Fibroblast of lung (primary cell): Measurements from ENCODE around the gene AMBP. TPM values are rescaled to one million over a fixed set of nuclear protein-coding genes. Genes with fewer than 3 reads are reported as not detected.

ENCODE experiments used
- DNase-seq, 2 donors: peaks; one replicate each; pipeline versions ENCODE4 v3.0.0 to v3.0.0-alpha.2; 2010; ENCODE audit warnings: low read depth in 2 of 2
- H2AFZ ChIP-seq: 2 replicates; pipeline ENCODE4 v1.5.1; 2012; ENCODE audit warnings: low read length, control low read depth, inconsistent platforms
- H3K27ac ChIP-seq: 2 replicates; pipeline ENCODE4 v1.5.1; 2011; ENCODE audit warnings: low read length, control low read depth; ENCODE audit not compliant: insufficient read depth
- H3K27me3 ChIP-seq: 2 replicates; pipeline ENCODE4 v1.5.1; 2011; ENCODE audit warnings: mild to moderate bottlenecking, low read length; ENCODE audit not compliant: control insufficient read depth, insufficient read depth
- H3K36me3 ChIP-seq: 2 replicates; pipeline ENCODE4 v1.5.1; 2011; ENCODE audit warnings: low read length; ENCODE audit not compliant: control insufficient read depth, insufficient read depth
- H3K4me1 ChIP-seq: 2 replicates; pipeline ENCODE4 v1.5.1; 2011; ENCODE audit warnings: low read length; ENCODE audit not compliant: control insufficient read depth, insufficient read depth; ENCODE audit errors: extremely low read depth
- H3K4me2 ChIP-seq: 2 replicates; pipeline ENCODE4 v1.5.1; 2011; ENCODE audit warnings: low read length, control low read depth; ENCODE audit not compliant: insufficient read depth; ENCODE audit errors: extremely low read depth
- H3K4me3 ChIP-seq, 4 experiments: fragments of 200-600 bp in 1 of 4; sonication (generic) in 1 of 4; replicated peaks in 1 of 4; 2 replicates each; pipeline ENCODE4 v1.5.1; 2011 to 2016; ENCODE audit warnings: low read length in 4 of 4, low read depth in 3 of 4, mild to moderate bottlenecking in 3 of 4, control low read depth in 2 of 4, inconsistent platforms in 1 of 4, mixed read lengths in 1 of 4; ENCODE audit not compliant: insufficient read depth in 1 of 4; ENCODE audit errors: control extremely low read depth in 1 of 4
- H3K79me2 ChIP-seq: 2 replicates; pipeline ENCODE4 v1.5.1; 2012; ENCODE audit warnings: mild to moderate bottlenecking, low read length, inconsistent platforms; ENCODE audit not compliant: control insufficient read depth, insufficient read depth
- H3K9ac ChIP-seq: 2 replicates; pipeline ENCODE4 v1.5.1; 2011; ENCODE audit warnings: mild to moderate bottlenecking, low read length, control low read depth; ENCODE audit not compliant: insufficient read depth
- H3K9me3 ChIP-seq: 2 replicates; pipeline ENCODE4 v1.5.1; 2012; ENCODE audit warnings: low read depth, low read length; ENCODE audit not compliant: control insufficient read depth, insufficient read depth
- H4K20me1 ChIP-seq: 2 replicates; pipeline ENCODE4 v1.5.1; 2011; ENCODE audit warnings: low read length; ENCODE audit not compliant: control insufficient read depth, insufficient read depth; ENCODE audit errors: extremely low read depth
- EZH2 ChIP-seq: IDR thresholded peaks from 2 replicates; pipeline ENCODE4 v1.5.1; 2012; ENCODE audit warnings: low read length, control low read depth, mild to moderate bottlenecking; ENCODE audit errors: missing control alignments
- polyA plus RNA-seq, 2 donors: library from polyadenylated mRNA; depleted of rRNA in 1 of 2; stranded (reverse) in 1 of 2; unstranded in 1 of 2; fragments of >200 nt; gene quantifications; 2 replicates each; pipeline ENCODE4 v1.2.1, GENCODE V29; 2011 to 2012; ENCODE audit warnings: missing spikeins in 1 of 2
- total RNA-seq: library from RNA; depleted of rRNA; stranded (reverse); fragments of >200 nt; gene quantifications from 2 replicates; pipeline ENCODE4 v1.2.1, GENCODE V29; 2014
- TF ChIP-seq, protein P1 (sequence below), 2 donors: IDR thresholded peaks in 1 of 2; conservative IDR thresholded peaks in 1 of 2; 1 replicate in 1 of 2; 2 replicates in 1 of 2; pipeline ENCODE4 v1.5.1; 2011 to 2012; ENCODE audit warnings: low read length in 2 of 2, control low read depth in 1 of 2, inconsistent platforms in 1 of 2, low read depth in 1 of 2, mild to moderate bottlenecking in 1 of 2

AMBP gene
- total and polyA plus RNA-seq, 2 donors (not counting 1 experiment from before 2014, with no cell fraction given): 0.07 to 0.17 TPM

GRCh38 chr9:114125476-114126013 is 47.4 kb upstream of the AMBP start:
- Histone ChIP-seq H3K27me3 (peaks cover 15% of the 10 kb centered on the region), H3K4me3 (no peak overlapping the region), H3K9ac (no peak overlapping the region), H4K20me1 (no peaks in the 10 kb centered on the region), H3K36me3 (no peaks in the 10 kb centered on the region), H3K4me2 (no peak overlapping the region), H3K27ac (no peak overlapping the region), H3K9me3 (no peaks in the 10 kb centered on the region), H2AFZ (no peak overlapping the region), H3K79me2 (no peaks in the 10 kb centered on the region), H3K4me1 (no peaks in the 10 kb centered on the region)
- TF ChIP-seq EZH2: no peak
- TF ChIP-seq, protein P1, sequence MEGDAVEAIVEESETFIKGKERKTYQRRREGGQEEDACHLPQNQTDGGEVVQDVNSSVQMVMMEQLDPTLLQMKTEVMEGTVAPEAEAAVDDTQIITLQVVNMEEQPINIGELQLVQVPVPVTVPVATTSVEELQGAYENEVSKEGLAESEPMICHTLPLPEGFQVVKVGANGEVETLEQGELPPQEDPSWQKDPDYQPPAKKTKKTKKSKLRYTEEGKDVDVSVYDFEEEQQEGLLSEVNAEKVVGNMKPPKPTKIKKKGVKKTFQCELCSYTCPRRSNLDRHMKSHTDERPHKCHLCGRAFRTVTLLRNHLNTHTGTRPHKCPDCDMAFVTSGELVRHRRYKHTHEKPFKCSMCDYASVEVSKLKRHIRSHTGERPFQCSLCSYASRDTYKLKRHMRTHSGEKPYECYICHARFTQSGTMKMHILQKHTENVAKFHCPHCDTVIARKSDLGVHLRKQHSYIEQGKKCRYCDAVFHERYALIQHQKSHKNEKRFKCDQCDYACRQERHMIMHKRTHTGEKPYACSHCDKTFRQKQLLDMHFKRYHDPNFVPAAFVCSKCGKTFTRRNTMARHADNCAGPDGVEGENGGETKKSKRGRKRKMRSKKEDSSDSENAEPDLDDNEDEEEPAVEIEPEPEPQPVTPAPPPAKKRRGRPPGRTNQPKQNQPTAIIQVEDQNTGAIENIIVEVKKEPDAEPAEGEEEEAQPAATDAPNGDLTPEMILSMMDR (conservative IDR thresholded peaks at IDR 0.05 in 1 of 2, IDR thresholded peaks at IDR 0.05 in 1 of 2; ENCODE audit: low read depth in 1 of 2, low read length in 2 of 2): no peak
- DNase-seq: no peak

DNA sequence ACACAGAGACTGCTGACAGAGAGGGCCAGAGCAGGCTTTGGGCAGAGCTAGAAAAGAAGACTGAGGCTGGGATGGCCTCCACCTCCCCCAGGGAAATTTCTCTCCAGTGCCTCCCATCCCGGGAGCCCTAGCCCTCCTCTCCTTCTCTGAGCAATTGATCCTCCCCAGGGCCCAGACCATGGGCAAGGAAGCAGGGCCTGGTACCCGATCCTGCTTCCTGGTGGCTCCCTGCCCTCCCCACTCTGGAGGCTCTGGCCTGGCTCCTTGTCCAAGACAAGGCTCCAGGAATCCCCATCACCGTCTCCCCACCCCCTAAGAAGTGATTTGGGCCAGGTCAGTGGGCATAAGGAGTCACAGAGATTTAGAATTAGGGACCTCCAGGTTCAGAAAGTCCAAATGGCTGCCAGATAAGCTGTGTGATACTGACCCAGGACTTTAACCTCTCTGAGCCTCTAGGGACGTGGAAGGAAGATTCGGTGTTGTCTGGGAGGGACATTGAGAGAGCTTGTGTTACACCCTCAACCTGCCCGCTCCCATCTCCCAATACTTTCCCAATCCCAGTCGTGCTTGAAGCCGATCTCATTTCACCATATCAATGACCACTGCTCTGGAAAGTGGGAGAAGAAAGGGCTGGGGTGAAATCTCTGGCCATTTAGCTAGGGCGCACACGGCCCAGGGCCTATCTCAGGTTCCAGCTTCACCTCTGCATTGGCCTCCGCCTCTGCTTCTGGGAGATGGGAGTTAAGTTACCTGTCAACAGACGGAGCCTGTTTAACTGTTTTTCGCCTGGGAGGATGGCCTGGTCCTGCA is 46.8 kb upstream of the AMBP start:
- H3K4me3 ChIP-seq: no peak overlapping the region
- H3K36me3 ChIP-seq: no peaks in the 10 kb centered on the region
- no peak overlapping the region for H3K27ac ChIP-seq
- H2AFZ ChIP-seq: no peak overlapping the region
- H4K20me1 ChIP-seq: no peaks in the 10 kb centered on the region
- no peak for DNase-seq
- no peaks in the 10 kb centered on the region for H3K4me1 ChIP-seq
- peaks cover 16% of the 10 kb centered on the region for H3K27me3 ChIP-seq
- TF ChIP-seq, protein P1 (conservative IDR thresholded peaks at IDR 0.05 in 1 of 2, IDR thresholded peaks at IDR 0.05 in 1 of 2; ENCODE audit: low read depth in 1 of 2, low read length in 2 of 2): no peak
- TF ChIP-seq EZH2: no peak
- H3K4me2 ChIP-seq: no peak overlapping the region
- no peaks in the 10 kb centered on the region for H3K9me3 ChIP-seq
- H3K9ac ChIP-seq: no peak overlapping the region
- no peaks in the 10 kb centered on the region for H3K79me2 ChIP-seq

- H4K20me1 ChIP-seq: no peaks in the 10 kb centered on the region
- no peaks in the 10 kb centered on the region for H3K79me2 ChIP-seq
- H3K9me3 ChIP-seq: no peaks in the 10 kb centered on the region
- no peaks in the 10 kb centered on the region for H3K36me3 ChIP-seq
- no peak overlapping the region for H3K9ac ChIP-seq
- H3K27ac ChIP-seq: no peak overlapping the region
- no peak overlapping the region for H3K4me2 ChIP-seq
- H2AFZ ChIP-seq: no peak overlapping the region
- peaks cover 22% of the 10 kb centered on the region for H3K27me3 ChIP-seq
- no peak for DNase-seq
- H3K4me3 ChIP-seq: no peak overlapping the region
- no peaks in the 10 kb centered on the region for H3K4me1 ChIP-seq
- TF ChIP-seq, protein P1 (conservative IDR thresholded peaks at IDR 0.05 in 1 of 2, IDR thresholded peaks at IDR 0.05 in 1 of 2; ENCODE audit: low read depth in 1 of 2, low read length in 2 of 2): no peak
- TF ChIP-seq EZH2: no peak
These were observed 46.0 kb upstream of the AMBP start for GRCh38 chr9:114124138-114124537.
